Fibroblast of lung (primary cell): ENCODE results near the gene TMCC3.

ENCODE experiments used
- CTCF ChIP-seq, 2 donors: IDR thresholded peaks in 1 of 2; conservative IDR thresholded peaks in 1 of 2; 1 replicate in 1 of 2; 2 replicates in 1 of 2; pipeline ENCODE4 v1.5.1; 2011 to 2012; ENCODE audit warnings: low read length in 2 of 2, control low read depth in 1 of 2, inconsistent platforms in 1 of 2, low read depth in 1 of 2, mild to moderate bottlenecking in 1 of 2
- EZH2 ChIP-seq: IDR thresholded peaks from 2 replicates; pipeline ENCODE4 v1.5.1; 2012; ENCODE audit warnings: low read length, control low read depth, mild to moderate bottlenecking; ENCODE audit errors: missing control alignments

- TF ChIP-seq CTCF (conservative IDR thresholded peaks at IDR 0.05 in 1 of 2, IDR thresholded peaks at IDR 0.05 in 1 of 2; ENCODE audit: low read depth in 1 of 2, low read length in 2 of 2) (no peak), EZH2 (no peak)
These were observed 84.0 kb downstream of the TMCC3 start for GRCh38 chr12:94566345-94566744.
